ENCODE data around the gene PDP2. TPM values are rescaled to one million over a fixed set of nuclear protein-coding genes. Genes with fewer than 3 reads are reported as not detected.
A peak's percentile ranks its signal among the peaks of the same experiment; 100 is the strongest.

Gene PDP2
- total RNA-seq, 2 donors from 2014 or later, result 16.0 to 25.9 TPM

GRCh38 chr16:66920924-66921680 lies 40.8 kb downstream of the PDP2 start:
- TF ChIP-seq CTCF (IDR thresholded peaks at IDR 0.05), result no peak
- Histone ChIP-seq H3K9me3 (no peaks in the 10 kb centered on the region), H3K36me3 (no peaks in the 10 kb centered on the region), H3K9ac (ENCODE audit: low read depth in 2 of 2, low read length in 2 of 2) (no peak overlapping the region), H3K27ac (no peak overlapping the region), H3K27me3 (peaks cover 15% of the 10 kb centered on the region), H3K4me1 (no peaks in the 10 kb centered on the region), H3K4me3 (no peak overlapping the region)
- DNase-seq, result no peak
- intact Hi-C loops (cut with DNase I), result no loop called here

GRCh38 chr16:66921729-66922450 lies 41.6 kb downstream of the PDP2 start:
- Histone ChIP-seq H3K9me3 (no peaks in the 10 kb centered on the region), H3K27me3 (peaks cover 15% of the 10 kb centered on the region), H3K4me1 (no peaks in the 10 kb centered on the region), H3K27ac (no peak overlapping the region), H3K4me3 (no peak overlapping the region), H3K36me3 (no peaks in the 10 kb centered on the region), H3K9ac (ENCODE audit: low read depth in 2 of 2, low read length in 2 of 2) (no peak overlapping the region)
- intact Hi-C loops (cut with DNase I), result no loop called here
- no peak for DNase-seq
- no peak for TF ChIP-seq CTCF (IDR thresholded peaks at IDR 0.05)

GRCh38 chr16:66923247-66923731 lies 43.0 kb downstream of the PDP2 start:
- DNase-seq, result no peak
- intact Hi-C loops (cut with DNase I), result no loop called here
- peak overlapping the region; percentile 12 to 31 for H3K9ac ChIP-seq (ENCODE audit: low read depth in 2 of 2, low read length in 2 of 2)
- H3K27ac ChIP-seq, result no peak overlapping the region
- no peak for TF ChIP-seq CTCF (IDR thresholded peaks at IDR 0.05)
- peaks cover 15% of the 10 kb centered on the region for H3K27me3 ChIP-seq
- H3K4me3 ChIP-seq, result no peak overlapping the region
- no peaks in the 10 kb centered on the region for H3K36me3 ChIP-seq
- H3K9me3 ChIP-seq, result no peaks in the 10 kb centered on the region
- H3K4me1 ChIP-seq, result no peaks in the 10 kb centered on the region

GRCh38 chr16:66923866-66924265 lies 43.6 kb downstream of the PDP2 start:
- intact Hi-C loops (cut with DNase I), result no loop called here
- no peak overlapping the region for H3K4me3 ChIP-seq
- no peaks in the 10 kb centered on the region for H3K9me3 ChIP-seq
- peak overlapping the region; percentile 30 to 31 for H3K9ac ChIP-seq (ENCODE audit: low read depth in 2 of 2, low read length in 2 of 2)
- no peak for DNase-seq
- H3K27me3 ChIP-seq, result peaks cover 15% of the 10 kb centered on the region
- no peaks in the 10 kb centered on the region for H3K36me3 ChIP-seq
- no peak overlapping the region for H3K27ac ChIP-seq
- H3K4me1 ChIP-seq, result no peaks in the 10 kb centered on the region
- no peak for TF ChIP-seq CTCF (IDR thresholded peaks at IDR 0.05)

- H3K4me1 ChIP-seq, result no peaks in the 10 kb centered on the region
- DNase-seq, result peak; percentile 55
- H3K27ac ChIP-seq, result no peak overlapping the region
- H3K9me3 ChIP-seq, result no peaks in the 10 kb centered on the region
- no peaks in the 10 kb centered on the region for H3K36me3 ChIP-seq
- H3K27me3 ChIP-seq, result peaks cover 15% of the 10 kb centered on the region
- H3K4me3 ChIP-seq, result peak overlapping the region; percentile 51
- peak; percentile 15 for TF ChIP-seq CTCF (IDR thresholded peaks at IDR 0.05)
- intact Hi-C loops (cut with DNase I), result no loop called here
- peak overlapping the region in 1 of 2 donors; percentile 16 for H3K9ac ChIP-seq (ENCODE audit: low read depth in 2 of 2, low read length in 2 of 2)
These were observed 44.4 kb downstream of the PDP2 start for GRCh38 chr16:66924527-66925321.

Data from colonic mucosa (tissue), 4 donors.